Epithelial cell of proximal tubule (primary cell): Measurements from ENCODE around the gene EGLN1. TPM values are rescaled to one million over a fixed set of nuclear protein-coding genes. Genes with fewer than 3 reads are reported as not detected.

Experiments used
- DNase-seq: peaks from one replicate; pipeline ENCODE4 v3.0.0-alpha.2; 2011; ENCODE audit warnings: low read depth
- H3K4me3 ChIP-seq: 2 replicates; pipeline ENCODE4 v1.5.1; 2011; ENCODE audit warnings: low read depth, mild to moderate bottlenecking, low read length
- CTCF ChIP-seq: conservative IDR thresholded peaks from 2 replicates; pipeline ENCODE4 v1.5.1; 2012; ENCODE audit warnings: low read depth, mild to moderate bottlenecking, low read length
- total RNA-seq: library from RNA; depleted of rRNA; stranded (reverse); fragments of >200 nt; gene quantifications from 2 replicates; pipeline ENCODE4 v1.2.3, GENCODE V29; 2015

EGLN1 gene
- total RNA-seq, 1 donor from 2014 or later: 34.5 TPM

DNA sequence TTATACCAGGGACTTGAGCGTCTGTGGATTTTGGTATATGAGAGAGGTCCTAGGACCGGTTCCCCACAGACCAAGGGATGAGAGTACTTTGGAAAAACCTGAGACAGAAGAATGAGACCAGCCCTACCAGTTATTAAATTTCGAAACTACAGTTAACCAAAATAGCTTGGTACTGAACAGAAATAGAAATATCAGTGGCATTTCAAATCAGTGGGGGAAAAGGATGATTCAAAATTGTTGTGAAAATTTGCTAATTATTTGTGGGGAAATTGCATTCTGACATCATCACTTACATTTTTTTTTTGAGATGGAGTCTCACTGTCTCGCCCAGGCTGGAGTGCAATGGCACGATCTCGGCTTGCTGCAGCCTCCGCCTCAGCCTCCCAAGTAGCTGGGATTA, 92.6 kb downstream of the EGLN1 start:
- H3K4me3 ChIP-seq: no peak overlapping the region
- no peak for TF ChIP-seq CTCF
- no peak for DNase-seq

- no peak for TF ChIP-seq CTCF
- DNase-seq: no peak
Observed at GRCh38 chr1:231327617-231328016, 94.5 kb downstream of the EGLN1 start.

GRCh38 chr1:231326248-231326647, 95.8 kb downstream of the EGLN1 start:
- no peak for TF ChIP-seq CTCF
- H3K4me3 ChIP-seq: no peak overlapping the region
- no peak for DNase-seq

More at GRCh38 chr1:231327617-231328016, 94.5 kb downstream of the EGLN1 start:
- no peak overlapping the region for H3K4me3 ChIP-seq

GRCh38 chr1:231324660-231325059, 97.4 kb downstream of the EGLN1 start:
- no peak for TF ChIP-seq CTCF
- DNase-seq: no peak
- no peak overlapping the region for H3K4me3 ChIP-seq

- DNase-seq: no peak
- peak; percentile 20 for TF ChIP-seq CTCF
- no peak overlapping the region for H3K4me3 ChIP-seq
Observed at GRCh38 chr1:231322880-231323530, 99.1 kb downstream of the EGLN1 start.

- H3K4me3 ChIP-seq: no peak overlapping the region
- DNase-seq: no peak
- no peak for TF ChIP-seq CTCF
Observed at GRCh38 chr1:231319080-231319479, 103.0 kb downstream of the EGLN1 start.

DNA sequence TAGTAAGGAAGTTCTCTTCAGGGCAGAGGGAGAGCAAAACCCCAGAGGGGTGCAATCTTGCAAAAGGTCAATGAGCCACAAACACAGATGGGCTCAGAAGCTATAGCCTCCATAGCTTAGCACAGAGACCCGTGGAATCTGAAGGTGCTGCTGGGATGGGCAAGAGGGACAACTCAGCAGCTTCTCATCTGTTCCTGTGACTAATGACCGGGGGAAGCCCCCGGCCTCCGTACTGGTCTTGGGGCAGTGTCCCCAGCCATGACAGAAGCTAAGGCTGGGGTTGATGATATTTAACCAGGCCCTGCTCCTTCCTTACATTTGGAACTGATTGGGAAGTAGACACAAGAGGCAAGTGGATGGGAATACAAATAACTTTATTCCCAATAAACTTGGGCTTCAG, 103.5 kb downstream of the EGLN1 start:
- no peak for DNase-seq
- no peak overlapping the region for H3K4me3 ChIP-seq
- TF ChIP-seq CTCF: no peak
